Gastroesophageal sphincter (tissue), 4 donors: Measurements from ENCODE around the gene ADAM22. TPM values are rescaled to one million over a fixed set of nuclear protein-coding genes. Genes with fewer than 3 reads are reported as not detected.

Source experiments
- ATAC-seq: fragments of 150-250 bp; one replicate; pipeline ENCODE4 v1.9.1; 2016; ENCODE audit warnings: mild to moderate bottlenecking, moderate library complexity
- H3K27ac ChIP-seq, 4 donors: fragments of 200-600 bp; sonication (generic) in 3 of 4; 1 replicate in 3 of 4; 2 replicates in 1 of 4; pipeline ENCODE4 v1.5.1; 2016 to 2019
- H3K27me3 ChIP-seq: fragments of 200-600 bp; sonication (generic); one replicate; pipeline ENCODE4 v1.5.1; 2019
- H3K36me3 ChIP-seq, 2 donors: fragments of 200-600 bp; sonication (generic); one replicate each; pipeline ENCODE4 v1.5.1; 2019; ENCODE audit warnings: control low read depth in 1 of 2
- H3K4me1 ChIP-seq, 3 donors: fragments of 200-600 bp; sonication (generic); 1 replicate in 2 of 3; 2 replicates in 1 of 3; pipeline ENCODE4 v1.5.1; 2016 to 2019; ENCODE audit warnings: control low read depth in 2 of 3
- H3K4me3 ChIP-seq, 2 donors: fragments of 200-600 bp; sonication (generic); one replicate each; pipeline ENCODE4 v1.5.1; 2019; ENCODE audit warnings: mild to moderate bottlenecking in 1 of 2, moderate library complexity in 1 of 2
- H3K9me3 ChIP-seq, 3 donors: fragments of 200-600 bp; sonication (generic); one replicate each; pipeline ENCODE4 v1.5.1; 2017 to 2019; ENCODE audit warnings: control low read depth in 2 of 3
- CTCF ChIP-seq, 4 experiments: fragments of 200-600 bp in 2 of 4; fragments of 450-650 bp in 2 of 4; sonication (generic) in 1 of 4; IDR thresholded peaks; one replicate each; pipeline ENCODE4 v1.5.1; 2017 to 2019; ENCODE audit warnings: antibody characterized with exemption in 4 of 4, mild to moderate bottlenecking in 2 of 4, moderate library complexity in 2 of 4
- EP300 ChIP-seq: sonication (generic); formaldehyde crosslinking; IDR thresholded peaks from one replicate; pipeline ENCODE4 v1.6.1; 2017; ENCODE audit warnings: antibody characterized with exemption, mild to moderate bottlenecking
- POLR2A ChIP-seq, 2 donors: fragments of 450-650 bp; IDR thresholded peaks; one replicate each; pipeline ENCODE4 v1.6.1; 2017; ENCODE audit warnings: antibody characterized with exemption in 2 of 2, mild to moderate bottlenecking in 2 of 2, moderate library complexity in 1 of 2
- POLR2AphosphoS5 ChIP-seq: sonication (generic); formaldehyde crosslinking; IDR thresholded peaks from one replicate; pipeline ENCODE4 v1.6.1; 2017; ENCODE audit warnings: antibody characterized with exemption
- WGBS, 2 donors: methylation state at CpG; one replicate each; pipeline ENCODE4 v1.1.5; 2018; ENCODE audit warnings: low coverage in 1 of 2; 5-methylcytosine and 5-hydroxymethylcytosine counted together
- total RNA-seq, 4 donors: library from RNA; depleted of rRNA; stranded (reverse); fragments of >200 nt; gene quantifications; one replicate each; pipeline ENCODE4 v1.1.0, GENCODE V29; 2016

The ADAM22 gene
- total RNA-seq, 4 donors from 2014 or later = 1.1 to 3.6 (median 1.7) TPM

GRCh38 chr7:88203401-88203800, 269.4 kb downstream of the ADAM22 start:
- ATAC-seq = no peak
- peaks cover 11 to 71% of the 10 kb centered on the region in 2 donors for H3K36me3 ChIP-seq
- WGBS, 2 donors = 90% methylated on average over 2 to 4 of the region's 4 CpGs

DNA sequence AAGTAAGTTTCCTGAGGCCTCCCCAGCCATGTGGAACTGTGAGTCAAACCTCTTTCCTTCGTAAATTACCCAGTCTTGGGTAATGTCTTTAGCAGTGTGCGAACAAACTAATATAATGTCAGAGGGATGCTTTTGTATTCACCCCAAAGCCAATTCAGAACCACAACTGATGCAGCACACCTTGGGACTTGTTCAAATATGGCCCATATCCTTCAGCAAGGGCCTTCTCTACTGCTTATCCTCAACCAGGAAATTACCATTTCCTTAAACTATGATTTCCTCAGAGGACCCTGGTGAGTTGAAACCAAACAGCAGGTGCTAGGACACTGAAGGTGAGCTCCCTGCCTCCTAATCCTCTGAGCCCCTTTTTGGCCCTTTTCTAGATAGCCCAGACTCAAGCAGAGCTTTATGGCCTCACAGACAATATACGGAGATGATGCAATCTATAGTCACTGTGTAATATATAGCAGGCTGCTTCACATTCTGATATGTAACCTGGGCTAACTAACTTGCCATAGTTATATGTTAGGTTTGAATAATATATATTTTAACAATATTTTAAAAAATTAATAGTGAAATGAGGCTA, 270.6 kb downstream of the ADAM22 start:
- Histone ChIP-seq H3K27ac (no peak overlapping the region), H3K36me3 (peaks cover 11 to 83% of the 10 kb centered on the region in 2 donors), H3K4me3 (no peak overlapping the region), H3K4me1 (no peaks in the 10 kb centered on the region), H3K9me3 (no peaks in the 10 kb centered on the region), H3K27me3 (no peaks in the 10 kb centered on the region)
- no peak for ATAC-seq
- WGBS, 2 donors = 64 to 100% methylated on average over 2 to 3 of the region's 3 CpGs
- TF ChIP-seq POLR2A (IDR thresholded peaks at IDR 0.05) = no peak

More at GRCh38 chr7:88203401-88203800, 269.4 kb downstream of the ADAM22 start:
- no peaks in the 10 kb centered on the region for H3K27me3 ChIP-seq
- no peaks in the 10 kb centered on the region for H3K9me3 ChIP-seq
- H3K4me1 ChIP-seq = no peaks in the 10 kb centered on the region
- H3K4me3 ChIP-seq = no peak overlapping the region
- H3K27ac ChIP-seq = no peak overlapping the region
- TF ChIP-seq POLR2A (IDR thresholded peaks at IDR 0.05) = no peak
- TF ChIP-seq CTCF (IDR thresholded peaks at IDR 0.05) = no peak
- TF ChIP-seq POLR2AphosphoS5 = no peak
- no peak for TF ChIP-seq EP300

GRCh38 chr7:88205179-88205578, 271.1 kb downstream of the ADAM22 start:
- TF ChIP-seq POLR2AphosphoS5 (no peak), POLR2A (IDR thresholded peaks at IDR 0.05) (no peak), EP300 (no peak), CTCF (IDR thresholded peaks at IDR 0.05) (no peak)
- Histone ChIP-seq H3K9me3 (no peaks in the 10 kb centered on the region), H3K4me1 (no peaks in the 10 kb centered on the region), H3K27ac (no peak overlapping the region), H3K36me3 (peaks cover 11 to 88% of the 10 kb centered on the region in 2 donors), H3K4me3 (no peak overlapping the region), H3K27me3 (no peaks in the 10 kb centered on the region)
- no peak for ATAC-seq

DNA sequence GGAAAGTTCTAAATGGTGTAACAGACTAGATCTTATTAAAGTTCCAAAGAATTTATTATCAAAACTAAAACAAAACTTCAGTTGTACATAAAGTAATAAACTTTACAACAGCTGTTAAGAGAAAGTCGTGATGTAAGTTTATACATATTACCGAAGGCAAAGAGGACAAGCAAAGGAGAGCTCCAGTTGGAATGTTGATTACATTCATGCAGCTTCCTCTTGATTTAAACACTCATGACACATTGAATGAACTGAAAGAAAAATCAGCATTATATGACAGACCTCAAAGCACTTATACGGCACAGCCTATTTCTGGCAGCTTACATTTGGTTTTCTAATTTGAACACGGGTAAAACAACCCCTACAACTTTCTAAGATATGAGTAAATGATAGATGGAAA, 272.2 kb downstream of the ADAM22 start:
- Histone ChIP-seq H3K4me1 (no peaks in the 10 kb centered on the region), H3K27ac (no peak overlapping the region), H3K4me3 (no peak overlapping the region), H3K27me3 (no peaks in the 10 kb centered on the region), H3K36me3 (peaks cover 11 to 91% of the 10 kb centered on the region in 2 donors), H3K9me3 (no peaks in the 10 kb centered on the region)
- TF ChIP-seq EP300 (no peak), POLR2A (IDR thresholded peaks at IDR 0.05) (no peak), CTCF (IDR thresholded peaks at IDR 0.05) (no peak), POLR2AphosphoS5 (no peak)
- ATAC-seq = no peak
- 24 to 54% methylated on average over 4 of the region's 4 CpGs for WGBS, 2 donors

DNA sequence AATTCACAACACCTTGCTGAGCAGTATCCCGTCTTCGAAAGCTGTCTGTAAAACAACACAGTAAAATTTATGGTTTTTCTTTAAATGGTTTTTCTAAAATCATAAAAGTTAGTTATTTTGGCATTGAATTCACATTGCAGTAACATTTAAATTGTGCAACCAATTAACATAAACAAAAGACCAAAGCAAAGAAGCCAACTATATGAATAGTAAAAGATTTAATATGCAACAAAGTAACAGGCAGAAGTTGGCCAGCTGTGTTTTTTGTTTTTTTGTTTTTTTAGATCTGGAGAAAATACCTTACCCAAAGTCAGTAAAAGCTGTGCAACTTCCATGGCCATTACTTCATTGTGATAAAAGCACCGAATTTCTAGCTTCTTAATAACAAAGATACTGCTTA, 274.5 kb downstream of the ADAM22 start:
- H3K9me3 ChIP-seq = no peaks in the 10 kb centered on the region
- TF ChIP-seq CTCF (IDR thresholded peaks at IDR 0.05) = no peak
- TF ChIP-seq EP300 = no peak
- TF ChIP-seq POLR2A (IDR thresholded peaks at IDR 0.05) = no peak
- no peak for TF ChIP-seq POLR2AphosphoS5
- no peaks in the 10 kb centered on the region for H3K27me3 ChIP-seq
- WGBS, 2 donors = 92 to 94% methylated on average over 3 of the region's 3 CpGs
- no peak for ATAC-seq
- peaks cover 13 to 97% of the 10 kb centered on the region in 2 donors for H3K36me3 ChIP-seq
- no peak overlapping the region for H3K27ac ChIP-seq
- no peaks in the 10 kb centered on the region for H3K4me1 ChIP-seq
- H3K4me3 ChIP-seq = no peak overlapping the region
